NT2/D1 (cell line): ENCODE results near the gene HSD17B2.

Experiments
- DNase-seq: peaks from one replicate; pipeline ENCODE4 v3.0.0-alpha.2; 2011; ENCODE audit warnings: low read depth, low spot score
- H3K27me3 ChIP-seq: 2 replicates; pipeline ENCODE4 v1.6.0; 2011; ENCODE audit warnings: mild to moderate bottlenecking; ENCODE audit not compliant: insufficient read length, insufficient read depth
- H3K36me3 ChIP-seq: 2 replicates; pipeline ENCODE4 v1.6.1; 2011; ENCODE audit warnings: mild to moderate bottlenecking, low read length, mixed read lengths; ENCODE audit not compliant: insufficient read depth, insufficient read length
- H3K4me1 ChIP-seq: 2 replicates; pipeline ENCODE4 v1.5.1; 2011; ENCODE audit not compliant: insufficient read depth, insufficient read length
- H3K4me3 ChIP-seq: 2 replicates; pipeline ENCODE4 v1.5.1; 2011; ENCODE audit warnings: low read depth; ENCODE audit not compliant: insufficient read length
- H3K9ac ChIP-seq: 2 replicates; pipeline ENCODE4 v1.6.0; 2011; ENCODE audit warnings: low read depth; ENCODE audit not compliant: insufficient read length
- H3K9me3 ChIP-seq: 2 replicates; pipeline ENCODE4 v1.5.1; 2011; ENCODE audit warnings: mild to moderate bottlenecking, low read length; ENCODE audit not compliant: insufficient read depth
- SUZ12 ChIP-seq: IDR thresholded peaks from 2 replicates; pipeline ENCODE4 v1.6.1; 2011; ENCODE audit not compliant: insufficient read length, insufficient read depth; ENCODE audit errors: extremely low read depth
- YY1 ChIP-seq: IDR thresholded peaks from 2 replicates; pipeline ENCODE4 v1.6.1; 2011; ENCODE audit not compliant: insufficient read length, insufficient read depth
- ZNF274 ChIP-seq: IDR thresholded peaks from 2 replicates; pipeline ENCODE4 v1.6.1; 2011; ENCODE audit warnings: mild to moderate bottlenecking, low read depth, low read length

HSD17B2 gene

GRCh38 chr16:82010649-82011048 lies 24.4 kb upstream of the HSD17B2 start:
- no peak overlapping the region for H3K4me3 ChIP-seq
- H3K9ac ChIP-seq, result no peak overlapping the region
- H3K27me3 ChIP-seq, result no peaks in the 10 kb centered on the region
- H3K9me3 ChIP-seq, result peaks cover 48% of the 10 kb centered on the region
- no peak for DNase-seq
- TF ChIP-seq YY1 (no peak), ZNF274 (no peak), SUZ12 (no peak)
- no peaks in the 10 kb centered on the region for H3K36me3 ChIP-seq
- no peaks in the 10 kb centered on the region for H3K4me1 ChIP-seq

- no peaks in the 10 kb centered on the region for H3K4me1 ChIP-seq
- H3K4me3 ChIP-seq, result no peak within 1 kb of the TSS
- peaks cover 48% of the 10 kb centered on the region for H3K9me3 ChIP-seq
- TF ChIP-seq SUZ12 (no peak), YY1 (no peak), ZNF274 (no peak)
- H3K9ac ChIP-seq, result no peak within 1 kb of the TSS
- H3K36me3 ChIP-seq, result no peaks in the 10 kb centered on the region
- no peak for DNase-seq
- H3K27me3 ChIP-seq, result no peaks in the 10 kb centered on the region
Observed at GRCh38 chr16:82011199-82011641, 23.8 kb upstream of the HSD17B2 start, which contains the start of gene SDR42E1. SDR42E1 (minus strand) TSS chr16:82011470; CDS start chr16:82000858, 10,612 bp downstream.

GRCh38 chr16:82013139-82013538 lies 21.9 kb upstream of the HSD17B2 start:
- Histone ChIP-seq H3K9me3 (peaks cover 37% of the 10 kb centered on the region), H3K4me3 (no peak overlapping the region), H3K27me3 (no peaks in the 10 kb centered on the region), H3K36me3 (no peaks in the 10 kb centered on the region), H3K9ac (no peak overlapping the region), H3K4me1 (no peaks in the 10 kb centered on the region)
- DNase-seq, result no peak
- TF ChIP-seq YY1 (no peak), ZNF274 (no peak), SUZ12 (no peak)

GRCh38 chr16:82016263-82016662 lies 18.8 kb upstream of the HSD17B2 start:
- Histone ChIP-seq H3K9me3 (peaks cover 13% of the 10 kb centered on the region; the same call in 1 of the 2 replicates), H3K4me1 (no peaks in the 10 kb centered on the region), H3K36me3 (no peaks in the 10 kb centered on the region), H3K9ac (no peak overlapping the region), H3K27me3 (no peaks in the 10 kb centered on the region), H3K4me3 (no peak overlapping the region)
- peak; percentile 32 for DNase-seq
- TF ChIP-seq ZNF274 (no peak), YY1 (no peak), SUZ12 (no peak)

- no peak for TF ChIP-seq SUZ12
- TF ChIP-seq ZNF274, result no peak
- TF ChIP-seq YY1, result no peak
- H3K27me3 ChIP-seq, result no peaks in the 10 kb centered on the region
- no peaks in the 10 kb centered on the region for H3K36me3 ChIP-seq
- H3K4me1 ChIP-seq, result no peaks in the 10 kb centered on the region
- DNase-seq, result no peak
- no peak overlapping the region for H3K4me3 ChIP-seq
- H3K9me3 ChIP-seq, result peaks cover 13% of the 10 kb centered on the region; the same call in 1 of the 2 replicates
- no peak overlapping the region for H3K9ac ChIP-seq
Observed at GRCh38 chr16:82016964-82017363, 18.1 kb upstream of the HSD17B2 start.

- Histone ChIP-seq H3K4me1 (no peaks in the 10 kb centered on the region), H3K9ac (no peak overlapping the region), H3K4me3 (no peak overlapping the region), H3K27me3 (no peaks in the 10 kb centered on the region), H3K9me3 (peaks cover 13% of the 10 kb centered on the region; the same call in 1 of the 2 replicates), H3K36me3 (no peaks in the 10 kb centered on the region)
- no peak for DNase-seq
- TF ChIP-seq SUZ12, result no peak
- TF ChIP-seq YY1, result no peak
- no peak for TF ChIP-seq ZNF274
Observed at GRCh38 chr16:82017911-82018568, 17.0 kb upstream of the HSD17B2 start.

GRCh38 chr16:82019535-82019934 lies 15.5 kb upstream of the HSD17B2 start:
- H3K9me3 ChIP-seq, result peaks cover 11% of the 10 kb centered on the region; the same call in 1 of the 2 replicates

More at GRCh38 chr16:82019535-82019934, 15.5 kb upstream of the HSD17B2 start:
- Histone ChIP-seq H3K27me3 (no peaks in the 10 kb centered on the region), H3K9ac (no peak overlapping the region), H3K4me1 (no peaks in the 10 kb centered on the region), H3K36me3 (no peaks in the 10 kb centered on the region), H3K4me3 (no peak overlapping the region)
- no peak for TF ChIP-seq ZNF274
- TF ChIP-seq SUZ12, result no peak
- no peak for TF ChIP-seq YY1
- DNase-seq, result no peak
